Measurements from ENCODE around the gene TRIM24.

GRCh38 chr7:138551102-138551501 lies 91.0 kb downstream of the TRIM24 start:
- TF ChIP-seq CTCF (IDR thresholded peaks at IDR 0.05) (no peak), EP300 (IDR thresholded peaks at IDR 0.05; ENCODE audit: low read depth) (no peak)
